Activated naive CD4-positive, alpha-beta T cell treated with Interleukin-2 at 50 U/mL for 16 hours (primary cell): Measurements from ENCODE around the gene NTN3.
"Not testable (repeated sequence)": the region's sequence is repeated elsewhere in the genome, so short reads cannot be mapped to it uniquely, and the experiment has no call there.

Experiments
- DNase-seq: peaks from one replicate; pipeline ENCODE4 v3.0.0-alpha.2; 2020

NTN3 gene

GRCh38 chr16:2471016-2471652, at the start of gene NTN3:
TSS of gene NTN3 (plus strand) at chr16:2471297. CDS start at chr16:2471702, 405 bp downstream.
- DNase-seq = peak; percentile 15

GRCh38 chr16:2422123-2422867, 48.8 kb upstream of the NTN3 start:
- DNase-seq = no peak

GRCh38 chr16:2424061-2425007, 46.8 kb upstream of the NTN3 start:
- DNase-seq = no peak

- no peak for DNase-seq
Measured at GRCh38 chr16:2425008-2425518, 46.0 kb upstream of the NTN3 start.

GRCh38 chr16:2425825-2426430, 45.2 kb upstream of the NTN3 start:
- DNase-seq = no peak

GRCh38 chr16:2426941-2427361, 44.1 kb upstream of the NTN3 start:
- no peak for DNase-seq

- DNase-seq = no peak
Measured at GRCh38 chr16:2427526-2427925, 43.6 kb upstream of the NTN3 start.

- peak; percentile 13 for DNase-seq
Measured at GRCh38 chr16:2428051-2428783, 42.9 kb upstream of the NTN3 start.

GRCh38 chr16:2428784-2429033, 42.4 kb upstream of the NTN3 start:
- DNase-seq = no peak

- DNase-seq = peak; percentile 99
Measured at GRCh38 chr16:2429034-2429770, 41.9 kb upstream of the NTN3 start, which contains the start of gene CCNF. TSS of gene CCNF (plus strand) at chr16:2429447. CDS start at chr16:2429482, 35 bp downstream.

- DNase-seq = peak; percentile 9
Measured at GRCh38 chr16:2429771-2430663, 41.1 kb upstream of the NTN3 start.

- no peak for DNase-seq
Measured at GRCh38 chr16:2432286-2432685, 38.8 kb upstream of the NTN3 start.

- DNase-seq = no peak
Measured at GRCh38 chr16:2432801-2433505, 38.1 kb upstream of the NTN3 start.

GRCh38 chr16:2435236-2435635, 35.9 kb upstream of the NTN3 start:
- DNase-seq = not testable (repeated sequence)

- DNase-seq = no peak
Measured at GRCh38 chr16:2436110-2436509, 35.0 kb upstream of the NTN3 start.

- DNase-seq = no peak
Measured at GRCh38 chr16:2437032-2437790, 33.9 kb upstream of the NTN3 start.

- DNase-seq = no peak
Measured at GRCh38 chr16:2438121-2438520, 33.0 kb upstream of the NTN3 start.

GRCh38 chr16:2439598-2439997, 31.5 kb upstream of the NTN3 start:
- DNase-seq = no peak
